Keratinocyte (primary cell): ENCODE measurements around the gene DUSP7. TPM values are rescaled to one million over a fixed set of nuclear protein-coding genes. Genes with fewer than 3 reads are reported as not detected.

Experiments used
- DNase-seq: peaks from one replicate; pipeline ENCODE4 v3.0.0-alpha.2; 2011; ENCODE audit warnings: low read depth, missing footprints, low spot score
- FAIRE-seq: peaks from 2 replicates; lab custom pipeline; 2011; peaks lifted over from hg19 to GRCh38; lab: Jason Lieb, UNC
- H2AFZ ChIP-seq: 2 replicates; pipeline ENCODE4 v1.6.0; 2012; ENCODE audit warnings: low read length, control low read depth, inconsistent platforms; ENCODE audit not compliant: control insufficient read depth
- H3K27ac ChIP-seq: 2 replicates; pipeline ENCODE4 v1.5.1; 2011; ENCODE audit warnings: low read length; ENCODE audit not compliant: control insufficient read depth, insufficient read depth
- H3K27me3 ChIP-seq: 3 replicates; pipeline ENCODE4 v1.6.0; 2011; ENCODE audit warnings: low read length; ENCODE audit not compliant: control insufficient read depth, insufficient read depth; ENCODE audit errors: extremely low read depth
- H3K36me3 ChIP-seq, 2 experiments: 2 replicates in 1 of 2; 3 replicates in 1 of 2; pipeline ENCODE4 v1.5.1; 2011; ENCODE audit warnings: low read length in 2 of 2, mild to moderate bottlenecking in 1 of 2; ENCODE audit not compliant: control insufficient read depth in 2 of 2, insufficient read depth in 2 of 2; ENCODE audit errors: extremely low read depth in 1 of 2
- H3K4me1 ChIP-seq: 3 replicates; pipeline ENCODE4 v1.5.1; 2011; ENCODE audit warnings: low read length; ENCODE audit not compliant: control insufficient read depth, insufficient read depth; ENCODE audit errors: extremely low read depth
- H3K4me2 ChIP-seq: 3 replicates; pipeline ENCODE4 v1.6.0; 2011; ENCODE audit warnings: low read depth, low read length; ENCODE audit not compliant: control insufficient read depth, insufficient read depth; ENCODE audit errors: extremely low read depth
- H3K4me3 ChIP-seq, 3 experiments: fragments of 200-600 bp in 1 of 3; sonication (generic) in 1 of 3; 2 replicates in 2 of 3; 3 replicates in 1 of 3; pipeline ENCODE4 v1.5.1; 2011 to 2016; ENCODE audit warnings: low read length in 3 of 3, mild to moderate bottlenecking in 3 of 3, control low read depth in 2 of 3, inconsistent platforms in 1 of 3, low read depth in 1 of 3, mixed read lengths in 1 of 3, mixed run types in 1 of 3, moderate library complexity in 1 of 3; ENCODE audit not compliant: control insufficient read depth in 2 of 3, insufficient read depth in 2 of 3; ENCODE audit errors: extremely low read depth in 1 of 3
- H3K79me2 ChIP-seq: 2 replicates; pipeline ENCODE4 v1.6.0; 2012; ENCODE audit warnings: low read length; ENCODE audit not compliant: control insufficient read depth, insufficient read depth
- H3K9ac ChIP-seq: 3 replicates; pipeline ENCODE4 v1.6.0; 2011; ENCODE audit warnings: low read length; ENCODE audit not compliant: control insufficient read depth, insufficient read depth; ENCODE audit errors: extremely low read depth
- H3K9me1 ChIP-seq: 3 replicates; pipeline ENCODE4 v1.6.0; 2011; ENCODE audit warnings: low read length; ENCODE audit not compliant: control insufficient read depth, insufficient read depth; ENCODE audit errors: extremely low read depth
- H3K9me3 ChIP-seq: 2 replicates; pipeline ENCODE4 v1.5.1; 2012; ENCODE audit warnings: low read depth, low read length; ENCODE audit not compliant: control insufficient read depth
- H4K20me1 ChIP-seq: 3 replicates; pipeline ENCODE4 v1.6.0; 2011; ENCODE audit warnings: low read length; ENCODE audit not compliant: control insufficient read depth, insufficient read depth; ENCODE audit errors: extremely low read depth
- CTCF ChIP-seq, 3 experiments: IDR thresholded peaks in 1 of 3; conservative IDR thresholded peaks in 1 of 3; optimal IDR thresholded peaks in 1 of 3; 2 replicates in 2 of 3; 3 replicates in 1 of 3; pipeline versions ENCODE3 to v1.5.1; 2011; ENCODE audit warnings: low read length in 3 of 3, mild to moderate bottlenecking in 3 of 3, moderate library complexity in 2 of 3, control low read depth in 1 of 3, inconsistent platforms in 1 of 3; ENCODE audit not compliant: insufficient read depth in 2 of 3; ENCODE audit errors: extremely low read depth in 1 of 3
- EZH2 ChIP-seq: IDR thresholded peaks from one replicate; pipeline ENCODE4 v1.6.1; 2012; ENCODE audit warnings: inconsistent platforms, mild to moderate bottlenecking, low read length, moderate library complexity
- dilution Hi-C: fragments of 300-500 bp; cut with MboI; formaldehyde crosslinking; loops from one replicate; pipeline ENCODE4 v1.7.0; 2020; ENCODE audit warnings: low sequenced_read_pairs; ENCODE audit not compliant: extremely low pct_ligation_motif_present
- polyA plus RNA-seq, 5 experiments: library from polyadenylated mRNA; depleted of rRNA in 3 of 5; stranded (reverse) in 3 of 5; stranded (forward) in 1 of 5; unstranded in 1 of 5; fragments of >200 nt; gene quantifications; 1 replicate in 1 of 5; 2 replicates in 3 of 5; 3 replicates in 1 of 5; pipeline versions ENCODE4 v1.2.1 to v1.2.3, GENCODE V29; 2011 to 2012; ENCODE audit warnings: missing spikeins in 2 of 5, low read depth in 1 of 5, low replicate concordance in 1 of 5

Gene DUSP7
- polyA plus RNA-seq, 1 donor (not counting 4 experiments of a cell fraction or from before 2014, with no cell fraction given): 103 TPM

- Histone ChIP-seq H4K20me1 (no peaks in the 10 kb centered on the region), H3K4me3 (peak overlapping the region; percentile 53 to 86 (median 77)), H3K4me1 (peaks cover 58% of the 10 kb centered on the region), H3K36me3 (peaks cover 20 to 25% of the 10 kb centered on the region in 2 experiments), H3K9me1 (peaks cover 2% of the 10 kb centered on the region), H3K4me2 (peak overlapping the region; percentile 96), H3K27ac (peak overlapping the region; percentile 95), H3K27me3 (no peaks in the 10 kb centered on the region), H2AFZ (peak overlapping the region; percentile 43), H3K9ac (peak overlapping the region; percentile 92), H3K79me2 (peaks cover 44% of the 10 kb centered on the region), H3K9me3 (no peaks in the 10 kb centered on the region)
- TF ChIP-seq EZH2 (no peak), CTCF (optimal IDR thresholded peaks at IDR 0.05 in 1 of 3, IDR thresholded peaks at IDR 0.05 in 1 of 3, conservative IDR thresholded peaks at IDR 0.05 in 1 of 3; ENCODE audit: extremely low read depth in 1 of 3, insufficient read depth in 2 of 3, low read length in 3 of 3) (no peak)
- FAIRE-seq (peak; percentile 89), DNase-seq (peak; percentile 97)
- dilution Hi-C loops: no loop called here
These were observed 819 bp upstream of the DUSP7 start for GRCh38 chr3:52056968-52057811.

- no peak for FAIRE-seq
- TF ChIP-seq EZH2 (no peak), CTCF (optimal IDR thresholded peaks at IDR 0.05 in 1 of 3, IDR thresholded peaks at IDR 0.05 in 1 of 3, conservative IDR thresholded peaks at IDR 0.05 in 1 of 3; ENCODE audit: extremely low read depth in 1 of 3, insufficient read depth in 2 of 3, low read length in 3 of 3) (peak in 1 of 3 experiments; percentile 20)
These were observed 627 bp downstream of the DUSP7 start for GRCh38 chr3:52055537-52056351.

More at GRCh38 chr3:52055537-52056351, 627 bp downstream of the DUSP7 start:
- Histone ChIP-seq H3K27ac (peak overlapping the region; percentile 99), H3K9me3 (no peaks in the 10 kb centered on the region), H3K9me1 (peaks cover 2% of the 10 kb centered on the region), H3K4me3 (peak overlapping the region; percentile 90 to 97 (median 95)), H2AFZ (no peak overlapping the region), H3K9ac (peak overlapping the region; percentile 99), H4K20me1 (peaks cover 2% of the 10 kb centered on the region), H3K36me3 (peaks cover 33 to 36% of the 10 kb centered on the region in 2 experiments), H3K4me1 (peaks cover 58% of the 10 kb centered on the region), H3K27me3 (no peaks in the 10 kb centered on the region), H3K4me2 (peak overlapping the region; percentile 42), H3K79me2 (peaks cover 58% of the 10 kb centered on the region)
- dilution Hi-C loops: no loop called here
- no peak for DNase-seq
